GDM1 (cell line): Measurements from ENCODE around the gene NAV3.
"Not testable (repeated sequence)": the region's sequence is repeated elsewhere in the genome, so short reads cannot be mapped to it uniquely, and the experiment has no call there.

ENCODE experiments used
- DNase-seq: peaks from one replicate; lab custom pipeline; 2025; lab: John Stamatoyannopoulos, UW

Gene NAV3

GRCh38 chr12:78040111-78040510, 209.4 kb downstream of the NAV3 start:
- no peak for DNase-seq

GRCh38 chr12:78050790-78051189, 220.1 kb downstream of the NAV3 start:
- no peak for DNase-seq

- DNase-seq, result no peak
These were observed 224.9 kb downstream of the NAV3 start for GRCh38 chr12:78055545-78055944.

GRCh38 chr12:78057075-78057474, 226.4 kb downstream of the NAV3 start:
- no peak for DNase-seq

- no peak for DNase-seq
These were observed 229.5 kb downstream of the NAV3 start for GRCh38 chr12:78060186-78060585.

- DNase-seq, result no peak
These were observed 232.1 kb downstream of the NAV3 start for GRCh38 chr12:78062786-78063185.

GRCh38 chr12:78081590-78082314, 251.1 kb downstream of the NAV3 start:
- DNase-seq, result no peak

- DNase-seq, result no peak
These were observed 255.0 kb downstream of the NAV3 start for GRCh38 chr12:78085542-78086182.

- DNase-seq, result no peak
These were observed 256.1 kb downstream of the NAV3 start for GRCh38 chr12:78086553-78087362.

GRCh38 chr12:78087363-78087675, 256.6 kb downstream of the NAV3 start:
- DNase-seq, result no peak

- no peak for DNase-seq
These were observed 257.7 kb downstream of the NAV3 start for GRCh38 chr12:78088391-78088832.

- no peak for DNase-seq
These were observed 259.6 kb downstream of the NAV3 start for GRCh38 chr12:78090266-78090665.

- DNase-seq, result no peak
These were observed 264.9 kb downstream of the NAV3 start for GRCh38 chr12:78095623-78096022.

- no peak for DNase-seq
These were observed 266.4 kb downstream of the NAV3 start for GRCh38 chr12:78096909-78097597.

GRCh38 chr12:78099806-78100205, 269.1 kb downstream of the NAV3 start:
- DNase-seq, result no peak

- no peak for DNase-seq
These were observed 270.6 kb downstream of the NAV3 start for GRCh38 chr12:78101113-78101876.

GRCh38 chr12:78101946-78102635, 271.4 kb downstream of the NAV3 start:
- DNase-seq, result no peak

GRCh38 chr12:78102801-78103200, 272.1 kb downstream of the NAV3 start:
- not testable (repeated sequence) for DNase-seq

- no peak for DNase-seq
These were observed 285.2 kb downstream of the NAV3 start for GRCh38 chr12:78115889-78116288.

GRCh38 chr12:78118036-78118435, 287.3 kb downstream of the NAV3 start:
- no peak for DNase-seq

- DNase-seq, result no peak
These were observed 287.8 kb downstream of the NAV3 start for GRCh38 chr12:78118486-78118885.
